GM23338 (cell line): ENCODE data around the gene VTCN1. TPM values are rescaled to one million over a fixed set of nuclear protein-coding genes. Genes with fewer than 3 reads are reported as not detected.

ENCODE experiments used
- ATAC-seq: fragments of 200-7000 bp; cut with Tn5 transposase; 3 replicates; pipeline ENCODE4 v1.9.1; 2020
- DNase-seq: peaks from one replicate; pipeline ENCODE4 v3.0.0-alpha.2; 2015; ENCODE audit warnings: low spot score
- H2AFZ ChIP-seq: fragments of 200-600 bp; sonication (generic); 2 replicates; pipeline ENCODE4 v1.8.0; 2016; ENCODE audit warnings: antibody characterized with exemption, mild to moderate bottlenecking, moderate library complexity
- H3F3A ChIP-seq: fragments of 200-600 bp; sonication (generic); replicated peaks from 2 replicates; pipeline ENCODE4 v1.8.0; 2017; ENCODE audit warnings: antibody characterized with exemption, mixed run types, low read depth
- H3K27ac ChIP-seq: fragments of 200-600 bp; sonication (generic); 2 replicates; pipeline ENCODE4 v1.6.1; 2016; ENCODE audit warnings: low read depth
- H3K27me3 ChIP-seq: fragments of 200-600 bp; sonication (generic); 2 replicates; pipeline ENCODE4 v1.8.0; 2016; ENCODE audit warnings: mild to moderate bottlenecking, mixed run types, moderate library complexity; ENCODE audit not compliant: insufficient read depth
- H3K36me3 ChIP-seq: fragments of 200-600 bp; sonication (generic); 2 replicates; pipeline ENCODE4 v1.8.0; 2016; ENCODE audit warnings: mild to moderate bottlenecking; ENCODE audit not compliant: insufficient read depth
- H3K4me1 ChIP-seq: fragments of 200-600 bp; sonication (generic); 2 replicates; pipeline ENCODE4 v1.8.0; 2016; ENCODE audit warnings: mild to moderate bottlenecking, moderate library complexity; ENCODE audit not compliant: insufficient read depth
- H3K4me2 ChIP-seq: fragments of 200-600 bp; sonication (generic); 2 replicates; pipeline ENCODE4 v1.7.1; 2017; ENCODE audit warnings: mixed run types
- H3K4me3 ChIP-seq: fragments of 200-600 bp; sonication (generic); 2 replicates; pipeline ENCODE4 v1.6.1; 2016; ENCODE audit warnings: mixed run types
- H3K79me2 ChIP-seq: fragments of 200-600 bp; sonication (generic); replicated peaks from 2 replicates; pipeline ENCODE4 v1.8.0; 2017; ENCODE audit warnings: mild to moderate bottlenecking; ENCODE audit not compliant: insufficient read depth
- H3K9me2 ChIP-seq: fragments of 200-600 bp; sonication (generic); 2 replicates; pipeline ENCODE4 v1.8.0; 2017; ENCODE audit not compliant: insufficient read depth
- H4K20me1 ChIP-seq: fragments of 200-600 bp; sonication (generic); replicated peaks from 2 replicates; pipeline ENCODE4 v1.8.0; 2017; ENCODE audit warnings: mild to moderate bottlenecking; ENCODE audit not compliant: insufficient read depth
- H3K27ac Mint-ChIP-seq: 2 replicates; pipeline ENCODE4 v1.8.0; 2020; ENCODE audit warnings: inconsistent platforms, mild to moderate bottlenecking, moderate library complexity, mixed read lengths
- H3K27me3 Mint-ChIP-seq: 3 replicates; pipeline ENCODE4 v1.8.0; 2022; ENCODE audit warnings: low read depth, mild to moderate bottlenecking, moderate library complexity, mixed read lengths, inconsistent platforms; ENCODE audit not compliant: insufficient read depth, poor library complexity
- H3K36me3 Mint-ChIP-seq: 3 replicates; pipeline ENCODE4 v1.8.0; 2021; ENCODE audit warnings: low read depth, mild to moderate bottlenecking, inconsistent platforms, moderate library complexity, mixed read lengths
- H3K4me1 Mint-ChIP-seq: 3 replicates; pipeline ENCODE4 v1.8.0; 2020; ENCODE audit warnings: mild to moderate bottlenecking, inconsistent platforms, mixed read lengths
- H3K4me3 Mint-ChIP-seq: 3 replicates; pipeline ENCODE4 v1.8.0; 2021; ENCODE audit warnings: moderate library complexity, mild to moderate bottlenecking, inconsistent platforms, mixed read lengths
- H3K9me3 Mint-ChIP-seq: 3 replicates; pipeline ENCODE4 v1.8.0; 2020; ENCODE audit warnings: moderate library complexity, mild to moderate bottlenecking, inconsistent platforms, mixed read lengths
- CREB1 ChIP-seq: fragments of 250-450 bp; sonication (Bioruptor Pico); IDR thresholded peaks from 2 replicates; pipeline ENCODE4 v1.5.0; 2020; ENCODE audit warnings: low read depth, mild to moderate bottlenecking, moderate library complexity
- JUNB ChIP-seq: IDR thresholded peaks from one replicate; pipeline ENCODE4 v1.6.1; 2016; ENCODE audit warnings: antibody characterized with exemption; ENCODE audit not compliant: unreplicated experiment
- POLR2AphosphoS5 ChIP-seq: IDR thresholded peaks from 2 replicates; pipeline ENCODE4 v1.6.1; 2016; ENCODE audit warnings: antibody characterized with exemption, low read depth
- ZNF114 ChIP-seq: fragments of 250-450 bp; sonication (Bioruptor Pico); IDR thresholded peaks from 2 replicates; pipeline ENCODE4 v1.5.0; 2020; ENCODE audit warnings: mild to moderate bottlenecking, moderate library complexity
- ZNF462 ChIP-seq: fragments of 250-450 bp; sonication (Bioruptor Pico); IDR thresholded peaks from 2 replicates; pipeline ENCODE4 v1.5.0; 2020; ENCODE audit warnings: mild to moderate bottlenecking, moderate library complexity
- polyA plus RNA-seq: library from polyadenylated mRNA; unstranded; fragments of >200 nt; fragmentation: Nextera tagmentation; extraction: Ambion mirVana; gene quantifications from 2 replicates; pipeline ENCODE4 v1.2.1, GENCODE V29; 2016
- total RNA-seq: library from RNA; depleted of rRNA; stranded (reverse); fragments of >200 nt; shearing (Covaris generic); gene quantifications from 2 replicates; pipeline ENCODE4 v1.2.3, GENCODE V29; 2014
- TF ChIP-seq, protein P1 (sequence below), 2 experiments: fragments of 200-600 bp in 1 of 2; sonication (generic) in 1 of 2; conservative IDR thresholded peaks; 2 replicates each; pipeline versions ENCODE4 v1.5.1 to v1.6.1; 2016 to 2017; ENCODE audit warnings: antibody characterized with exemption in 2 of 2, low read depth in 2 of 2, mild to moderate bottlenecking in 2 of 2, moderate library complexity in 1 of 2
- TF ChIP-seq, protein P2 (sequence below): IDR thresholded peaks from one replicate; pipeline ENCODE4 v1.6.1; 2018; ENCODE audit warnings: antibody characterized with exemption; ENCODE audit not compliant: unreplicated experiment

VTCN1 gene
- total and polyA plus RNA-seq, 2 experiments from 2014 or later, result not detected

- no peak for TF ChIP-seq ZNF462 (CRISPR knock-in tag)
Measured at GRCh38 chr1:117122330-117123025, 88.2 kb downstream of the VTCN1 start (continued).

- Histone ChIP-seq H3K27ac (peak within 1 kb of the TSS; percentile 86), H3K4me1 (peaks cover 12% of the 10 kb centered on the region), H3K36me3 (no peaks in the 10 kb centered on the region), H3K79me2 (peaks cover 4% of the 10 kb centered on the region; the same call in 1 of the 2 replicates), H3F3A (no peaks in the 10 kb centered on the region), H4K20me1 (no peaks in the 10 kb centered on the region), H3K4me3 (peak within 1 kb of the TSS; percentile 77), H2AFZ (peak within 1 kb of the TSS; percentile 79), H3K9me2 (no peaks in the 10 kb centered on the region), H3K27me3 (no peaks in the 10 kb centered on the region), H3K4me2 (peak within 1 kb of the TSS; percentile 82)
- TF ChIP-seq POLR2AphosphoS5 (peak; percentile 77), JUNB (no peak), CREB1 (peak; percentile 6; the same call in 1 of the 2 replicates), ZNF114 (CRISPR knock-in tag) (peak; percentile 10; the same call in 1 of the 2 replicates)
- TF ChIP-seq, protein P1, sequence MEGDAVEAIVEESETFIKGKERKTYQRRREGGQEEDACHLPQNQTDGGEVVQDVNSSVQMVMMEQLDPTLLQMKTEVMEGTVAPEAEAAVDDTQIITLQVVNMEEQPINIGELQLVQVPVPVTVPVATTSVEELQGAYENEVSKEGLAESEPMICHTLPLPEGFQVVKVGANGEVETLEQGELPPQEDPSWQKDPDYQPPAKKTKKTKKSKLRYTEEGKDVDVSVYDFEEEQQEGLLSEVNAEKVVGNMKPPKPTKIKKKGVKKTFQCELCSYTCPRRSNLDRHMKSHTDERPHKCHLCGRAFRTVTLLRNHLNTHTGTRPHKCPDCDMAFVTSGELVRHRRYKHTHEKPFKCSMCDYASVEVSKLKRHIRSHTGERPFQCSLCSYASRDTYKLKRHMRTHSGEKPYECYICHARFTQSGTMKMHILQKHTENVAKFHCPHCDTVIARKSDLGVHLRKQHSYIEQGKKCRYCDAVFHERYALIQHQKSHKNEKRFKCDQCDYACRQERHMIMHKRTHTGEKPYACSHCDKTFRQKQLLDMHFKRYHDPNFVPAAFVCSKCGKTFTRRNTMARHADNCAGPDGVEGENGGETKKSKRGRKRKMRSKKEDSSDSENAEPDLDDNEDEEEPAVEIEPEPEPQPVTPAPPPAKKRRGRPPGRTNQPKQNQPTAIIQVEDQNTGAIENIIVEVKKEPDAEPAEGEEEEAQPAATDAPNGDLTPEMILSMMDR (conservative IDR thresholded peaks at IDR 0.05; ENCODE audit: low read depth in 2 of 2), result peak; percentile 62 to 78
- TF ChIP-seq, protein P2, sequence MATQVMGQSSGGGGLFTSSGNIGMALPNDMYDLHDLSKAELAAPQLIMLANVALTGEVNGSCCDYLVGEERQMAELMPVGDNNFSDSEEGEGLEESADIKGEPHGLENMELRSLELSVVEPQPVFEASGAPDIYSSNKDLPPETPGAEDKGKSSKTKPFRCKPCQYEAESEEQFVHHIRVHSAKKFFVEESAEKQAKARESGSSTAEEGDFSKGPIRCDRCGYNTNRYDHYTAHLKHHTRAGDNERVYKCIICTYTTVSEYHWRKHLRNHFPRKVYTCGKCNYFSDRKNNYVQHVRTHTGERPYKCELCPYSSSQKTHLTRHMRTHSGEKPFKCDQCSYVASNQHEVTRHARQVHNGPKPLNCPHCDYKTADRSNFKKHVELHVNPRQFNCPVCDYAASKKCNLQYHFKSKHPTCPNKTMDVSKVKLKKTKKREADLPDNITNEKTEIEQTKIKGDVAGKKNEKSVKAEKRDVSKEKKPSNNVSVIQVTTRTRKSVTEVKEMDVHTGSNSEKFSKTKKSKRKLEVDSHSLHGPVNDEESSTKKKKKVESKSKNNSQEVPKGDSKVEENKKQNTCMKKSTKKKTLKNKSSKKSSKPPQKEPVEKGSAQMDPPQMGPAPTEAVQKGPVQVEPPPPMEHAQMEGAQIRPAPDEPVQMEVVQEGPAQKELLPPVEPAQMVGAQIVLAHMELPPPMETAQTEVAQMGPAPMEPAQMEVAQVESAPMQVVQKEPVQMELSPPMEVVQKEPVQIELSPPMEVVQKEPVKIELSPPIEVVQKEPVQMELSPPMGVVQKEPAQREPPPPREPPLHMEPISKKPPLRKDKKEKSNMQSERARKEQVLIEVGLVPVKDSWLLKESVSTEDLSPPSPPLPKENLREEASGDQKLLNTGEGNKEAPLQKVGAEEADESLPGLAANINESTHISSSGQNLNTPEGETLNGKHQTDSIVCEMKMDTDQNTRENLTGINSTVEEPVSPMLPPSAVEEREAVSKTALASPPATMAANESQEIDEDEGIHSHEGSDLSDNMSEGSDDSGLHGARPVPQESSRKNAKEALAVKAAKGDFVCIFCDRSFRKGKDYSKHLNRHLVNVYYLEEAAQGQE, result no peak
- Mint-ChIP-seq H3K4me3 (peak within 1 kb of the TSS; percentile 85), H3K9me3 (no peaks in the 10 kb centered on the region), H3K36me3 (peaks cover 16% of the 10 kb centered on the region), H3K4me1 (peaks cover 11% of the 10 kb centered on the region), H3K27me3 (peaks cover 11% of the 10 kb centered on the region), H3K27ac (peak within 1 kb of the TSS; percentile 94)
- peak; percentile 96 for DNase-seq
- ATAC-seq, result peak; percentile 95
Measured at GRCh38 chr1:117121589-117122329, 89.0 kb downstream of the VTCN1 start, which contains the start of gene TRIM45. TSS of gene TRIM45 (minus strand) at chr1:117121749. CDS start at chr1:117121201, 548 bp downstream.
